BE2C (cell line): ENCODE data around the gene TTBK2.

Experiments
- DNase-seq: peaks from one replicate; pipeline ENCODE4 v3.0.0-alpha.2; 2020
- H3K27me3 ChIP-seq: fragments of 250-450 bp; sonication (Bioruptor Pico); 2 replicates; pipeline ENCODE4 v1.5.1; 2020; ENCODE audit warnings: mild to moderate bottlenecking
- H3K36me3 ChIP-seq: fragments of 250-450 bp; sonication (Bioruptor Pico); 2 replicates; pipeline ENCODE4 v1.5.1; 2020; ENCODE audit warnings: mild to moderate bottlenecking
- H3K4me1 ChIP-seq: fragments of 250-450 bp; sonication (Bioruptor Pico); 2 replicates; pipeline ENCODE4 v1.5.1; 2020
- H3K4me3 ChIP-seq: 2 replicates; pipeline ENCODE4 v1.5.1; 2011; ENCODE audit warnings: low read depth, low read length
- H3K9me3 ChIP-seq: fragments of 250-450 bp; sonication (Bioruptor Pico); 2 replicates; pipeline ENCODE4 v1.5.1; 2020
- TF ChIP-seq, protein P1 (sequence below): IDR thresholded peaks from 2 replicates; pipeline ENCODE4 v1.5.1; 2012; ENCODE audit warnings: mild to moderate bottlenecking, low read depth, low read length

Gene TTBK2

DNA sequence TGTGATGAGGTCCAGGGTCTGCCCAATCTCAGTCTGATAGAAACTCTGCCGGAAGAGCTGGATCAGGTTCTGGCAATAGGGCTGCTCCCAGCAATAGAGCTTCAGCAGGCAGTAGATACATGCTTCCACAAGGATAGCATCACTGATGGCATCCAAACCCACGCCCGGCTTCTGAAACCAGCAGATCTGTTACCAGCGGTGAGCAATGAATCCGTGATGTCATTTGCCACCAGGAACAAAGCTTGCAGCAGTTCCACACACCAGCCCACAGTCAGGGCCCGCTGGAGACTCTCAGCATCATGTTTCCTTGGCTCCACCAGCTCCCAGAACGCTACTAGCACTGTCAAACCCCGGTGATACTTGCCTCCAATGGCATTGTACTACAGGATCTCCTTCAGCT, 19.3 kb upstream of the TTBK2 start:
- no peaks in the 10 kb centered on the region for H3K9me3 ChIP-seq
- H3K4me3 ChIP-seq = no peak overlapping the region
- no peaks in the 10 kb centered on the region for H3K27me3 ChIP-seq
- DNase-seq = no peak
- H3K36me3 ChIP-seq = peaks cover 11% of the 10 kb centered on the region
- no peaks in the 10 kb centered on the region for H3K4me1 ChIP-seq
- TF ChIP-seq, protein P1, sequence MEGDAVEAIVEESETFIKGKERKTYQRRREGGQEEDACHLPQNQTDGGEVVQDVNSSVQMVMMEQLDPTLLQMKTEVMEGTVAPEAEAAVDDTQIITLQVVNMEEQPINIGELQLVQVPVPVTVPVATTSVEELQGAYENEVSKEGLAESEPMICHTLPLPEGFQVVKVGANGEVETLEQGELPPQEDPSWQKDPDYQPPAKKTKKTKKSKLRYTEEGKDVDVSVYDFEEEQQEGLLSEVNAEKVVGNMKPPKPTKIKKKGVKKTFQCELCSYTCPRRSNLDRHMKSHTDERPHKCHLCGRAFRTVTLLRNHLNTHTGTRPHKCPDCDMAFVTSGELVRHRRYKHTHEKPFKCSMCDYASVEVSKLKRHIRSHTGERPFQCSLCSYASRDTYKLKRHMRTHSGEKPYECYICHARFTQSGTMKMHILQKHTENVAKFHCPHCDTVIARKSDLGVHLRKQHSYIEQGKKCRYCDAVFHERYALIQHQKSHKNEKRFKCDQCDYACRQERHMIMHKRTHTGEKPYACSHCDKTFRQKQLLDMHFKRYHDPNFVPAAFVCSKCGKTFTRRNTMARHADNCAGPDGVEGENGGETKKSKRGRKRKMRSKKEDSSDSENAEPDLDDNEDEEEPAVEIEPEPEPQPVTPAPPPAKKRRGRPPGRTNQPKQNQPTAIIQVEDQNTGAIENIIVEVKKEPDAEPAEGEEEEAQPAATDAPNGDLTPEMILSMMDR = no peak

DNA sequence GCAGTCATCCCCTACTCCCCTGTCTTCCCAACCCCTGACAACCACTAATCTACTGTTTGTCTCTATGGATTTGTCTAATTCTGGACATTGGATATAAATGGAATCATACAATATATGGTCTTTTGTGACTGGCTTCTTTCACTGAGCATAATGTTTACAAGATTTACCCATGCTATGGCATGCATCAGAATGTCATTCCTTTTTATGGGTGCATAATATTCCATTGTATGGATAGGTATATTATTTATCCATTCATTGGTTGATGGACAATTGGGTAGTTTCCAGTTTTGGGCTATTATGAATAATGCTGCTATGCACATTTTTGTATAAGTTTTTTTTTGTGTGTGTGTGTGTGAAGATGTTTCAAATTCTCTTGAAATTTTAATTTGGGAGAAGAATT, 16.6 kb upstream of the TTBK2 start:
- no peak for DNase-seq
- H3K4me1 ChIP-seq = no peaks in the 10 kb centered on the region
- H3K4me3 ChIP-seq = no peak overlapping the region
- H3K9me3 ChIP-seq = no peaks in the 10 kb centered on the region
- TF ChIP-seq, protein P1 = no peak
- H3K27me3 ChIP-seq = no peaks in the 10 kb centered on the region
- H3K36me3 ChIP-seq = no peaks in the 10 kb centered on the region

DNA sequence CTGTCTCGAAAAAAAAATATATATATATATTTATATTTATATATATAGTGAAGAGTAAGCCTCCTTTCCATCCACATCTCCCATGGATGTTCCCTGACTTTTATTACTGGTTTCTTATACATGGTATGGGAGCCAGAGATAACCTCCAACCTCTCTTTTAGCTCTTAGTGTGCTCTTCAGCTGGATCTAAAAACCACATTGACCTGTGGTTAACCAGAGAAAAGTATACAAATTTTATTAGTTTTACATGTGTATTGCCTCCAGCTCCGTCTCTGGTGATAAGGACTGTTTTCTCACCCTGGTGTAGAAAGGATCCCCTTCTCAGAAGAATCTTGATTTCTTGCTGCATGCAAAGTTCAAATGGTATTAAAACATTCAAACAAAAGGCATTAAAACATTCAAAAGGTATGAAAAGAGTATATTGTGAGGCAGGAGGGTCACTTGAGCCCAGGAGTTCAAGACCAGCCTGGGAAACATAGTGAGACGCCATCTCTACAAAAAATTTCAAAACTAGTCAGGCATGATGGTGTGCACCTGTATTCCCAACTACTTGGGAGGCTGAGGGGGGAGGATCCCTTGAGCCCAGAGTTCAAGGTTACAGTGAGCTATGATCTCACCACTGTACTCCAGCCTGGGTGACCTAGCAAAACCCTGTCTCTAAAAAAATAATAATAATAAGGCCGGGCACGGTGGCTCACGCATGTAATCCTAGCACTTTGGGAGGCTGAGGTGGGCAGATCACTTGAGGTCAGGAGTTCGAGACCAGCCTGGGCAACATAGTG, 13.5 kb upstream of the TTBK2 start:
- Histone ChIP-seq H3K36me3 (no peaks in the 10 kb centered on the region), H3K4me1 (no peaks in the 10 kb centered on the region), H3K27me3 (no peaks in the 10 kb centered on the region), H3K4me3 (no peak overlapping the region), H3K9me3 (no peaks in the 10 kb centered on the region)
- DNase-seq = no peak
- TF ChIP-seq, protein P1 = no peak

DNA sequence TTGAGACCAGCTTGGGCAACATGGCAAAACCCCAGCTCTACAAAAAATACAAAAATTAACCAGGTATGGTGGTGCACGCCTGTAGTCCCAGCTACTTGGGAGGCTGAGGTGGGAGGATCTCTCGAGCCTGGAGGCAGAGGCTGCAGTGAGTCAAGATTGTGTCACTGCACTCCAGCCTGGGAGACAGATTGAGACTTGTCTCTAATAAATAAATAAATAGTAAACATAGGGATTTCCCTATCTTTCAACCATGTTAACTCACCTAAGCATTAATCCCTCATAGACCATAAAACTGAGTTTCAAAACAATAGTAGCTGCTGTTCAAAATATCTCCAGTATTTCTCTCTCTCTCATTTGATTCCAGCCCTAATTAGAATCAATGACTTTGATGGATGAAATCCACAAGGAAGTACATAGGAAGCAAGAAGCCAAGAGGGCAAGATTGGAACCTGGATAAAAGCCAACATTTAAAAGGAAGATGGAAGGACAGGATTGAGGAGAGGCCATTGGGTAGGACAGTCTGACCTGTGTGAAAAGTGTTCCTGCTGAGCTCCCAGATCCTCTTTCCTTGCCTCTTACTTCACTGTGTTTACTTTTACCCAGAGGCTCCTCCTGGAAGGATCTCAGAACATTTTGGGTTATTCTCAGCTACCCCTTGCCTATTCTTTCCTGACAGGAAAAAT, 12.4 kb upstream of the TTBK2 start:
- no peak for DNase-seq
- no peaks in the 10 kb centered on the region for H3K36me3 ChIP-seq
- no peak overlapping the region for H3K4me3 ChIP-seq
- no peaks in the 10 kb centered on the region for H3K9me3 ChIP-seq
- no peaks in the 10 kb centered on the region for H3K27me3 ChIP-seq
- TF ChIP-seq, protein P1 = no peak
- H3K4me1 ChIP-seq = no peaks in the 10 kb centered on the region

DNA sequence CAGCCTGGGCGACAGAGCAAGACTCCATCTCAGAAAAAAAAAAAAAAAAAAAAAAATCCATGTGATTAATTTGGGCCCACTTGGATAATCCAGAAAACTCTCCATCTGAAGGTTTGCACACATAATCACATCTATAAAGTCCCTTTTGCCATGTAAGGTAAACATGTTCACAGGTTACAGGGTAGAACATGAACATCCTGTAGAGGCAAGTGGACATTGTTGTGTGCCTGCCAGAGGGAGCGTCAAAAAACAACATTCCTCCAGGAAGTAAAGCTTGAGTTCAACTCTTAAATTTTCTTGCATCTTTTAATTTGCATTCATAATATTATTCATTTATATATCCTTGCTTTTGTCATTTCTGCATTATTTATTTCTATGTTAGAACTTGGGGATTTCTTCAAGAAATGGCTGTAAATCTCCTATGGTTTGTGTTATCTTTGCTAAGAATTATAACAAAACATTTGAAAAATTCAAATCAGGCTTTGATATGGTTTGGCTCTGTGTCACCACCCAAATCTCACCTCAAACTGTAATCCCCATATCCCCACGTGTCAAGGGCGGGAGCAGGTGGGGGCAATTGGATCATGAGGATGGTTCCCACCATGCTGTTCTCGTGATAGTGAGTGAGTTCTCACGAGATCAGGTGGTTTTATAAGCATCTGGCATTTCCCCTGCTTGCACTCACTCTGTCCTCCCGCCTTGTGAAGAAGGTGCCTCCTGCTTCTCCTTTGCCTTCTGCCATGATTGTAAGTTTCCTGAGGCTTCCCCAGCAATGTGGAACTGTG, 11.3 kb upstream of the TTBK2 start:
- TF ChIP-seq, protein P1 = no peak
- Histone ChIP-seq H3K27me3 (no peaks in the 10 kb centered on the region), H3K4me3 (no peak overlapping the region), H3K4me1 (no peaks in the 10 kb centered on the region), H3K36me3 (no peaks in the 10 kb centered on the region), H3K9me3 (no peaks in the 10 kb centered on the region)
- no peak for DNase-seq
